PC-9 (cell line): ENCODE results near the gene CACHD1. TPM values are rescaled to one million over a fixed set of nuclear protein-coding genes. Genes with fewer than 3 reads are reported as not detected.

ENCODE experiments used
- BruUV-seq: library from RNA; stranded (reverse); fragments of 400-500 nt; replicated peaks from 2 replicates; lab custom pipeline; 2021; lab: Mats Ljungman, UMichigan
- CTCF ChIA-PET: fragments of 300-600 bp; sonication (Branson Sonifier 250); formaldehyde crosslinking; loops from one replicate; lab custom pipeline; 2022; ENCODE audit warnings: antibody characterized with exemption; lab: Charles Lee
- POLR2A ChIA-PET: fragments of 300-600 bp; sonication (Branson Sonifier 250); formaldehyde crosslinking; loops from one replicate; lab custom pipeline; 2022; ENCODE audit warnings: antibody characterized with exemption; ENCODE audit not compliant: unreplicated experiment; lab: Charles Lee
- DNase-seq, 2 experiments: peaks; one replicate each; pipeline versions ENCODE4 v3.0.0 to v3.0.0-alpha.2; 2015 to 2022; ENCODE audit warnings: mixed read lengths in 1 of 2
- H2AFZ ChIP-seq: fragments of 200-600 bp; sonication (generic); 2 replicates; pipeline ENCODE4 v1.8.1; 2017; ENCODE audit warnings: antibody characterized with exemption
- H3F3A ChIP-seq: fragments of 200-600 bp; sonication (generic); 2 replicates; pipeline ENCODE4 v1.8.1; 2017; ENCODE audit warnings: antibody characterized with exemption, mild to moderate bottlenecking, low read depth; ENCODE audit not compliant: insufficient read depth
- H3K27ac ChIP-seq: fragments of 200-600 bp; sonication (generic); 2 replicates; pipeline ENCODE4 v1.6.1; 2016; ENCODE audit warnings: mixed run types
- H3K27me3 ChIP-seq: fragments of 200-600 bp; sonication (generic); 2 replicates; pipeline ENCODE4 v1.6.1; 2016; ENCODE audit warnings: low read depth, mixed run types; ENCODE audit not compliant: insufficient read depth
- H3K36me3 ChIP-seq: fragments of 200-600 bp; sonication (generic); 2 replicates; pipeline ENCODE4 v1.6.1; 2016; ENCODE audit warnings: low read depth, mixed run types
- H3K4me1 ChIP-seq: fragments of 200-600 bp; sonication (generic); replicated peaks from 2 replicates; pipeline ENCODE4 v1.6.1; 2016; ENCODE audit warnings: mixed run types; ENCODE audit not compliant: insufficient read depth
- H3K4me2 ChIP-seq: fragments of 200-600 bp; sonication (generic); 2 replicates; pipeline ENCODE4 v1.6.1; 2017; ENCODE audit warnings: mixed run types
- H3K4me3 ChIP-seq: fragments of 200-600 bp; sonication (generic); 2 replicates; pipeline ENCODE4 v1.6.1; 2016; ENCODE audit warnings: mixed run types
- H3K79me2 ChIP-seq: fragments of 200-600 bp; sonication (generic); 2 replicates; pipeline ENCODE4 v1.6.1; 2017; ENCODE audit warnings: low read depth, mixed run types
- H3K9me2 ChIP-seq: fragments of 200-600 bp; sonication (generic); 2 replicates; pipeline ENCODE4 v1.8.1; 2017; ENCODE audit warnings: mild to moderate bottlenecking; ENCODE audit not compliant: insufficient read depth
- H3K9me3 ChIP-seq: fragments of 200-600 bp; sonication (generic); 2 replicates; pipeline ENCODE4 v1.8.1; 2016; ENCODE audit warnings: low read depth; ENCODE audit not compliant: insufficient read depth
- H4K20me1 ChIP-seq: fragments of 200-600 bp; sonication (generic); 2 replicates; pipeline ENCODE4 v1.8.1; 2017; ENCODE audit not compliant: insufficient read depth
- CTCF ChIP-seq: fragments of 200-600 bp; sonication (generic); conservative IDR thresholded peaks from 2 replicates; pipeline ENCODE4 v1.6.1; 2017; ENCODE audit warnings: mixed run types, antibody characterized with exemption, mild to moderate bottlenecking, moderate library complexity
- EZH2 ChIP-seq: fragments of 200-600 bp; sonication (generic); IDR thresholded peaks from 2 replicates; pipeline ENCODE4 v1.8.0; 2017; ENCODE audit warnings: antibody characterized with exemption, low read depth
- intact Hi-C: fragments of 100-400 bp; cut with micrococcal nuclease; formaldehyde crosslinking; loops from one replicate; pipeline ENCODE4 v1.10.0; 2022; ENCODE audit not compliant: unreplicated experiment
- total RNA-seq: library from RNA; stranded (reverse); gene quantifications from 2 replicates; pipeline ENCODE4 v1.2.3, GENCODE V29; 2021

CACHD1 gene
- total RNA-seq, 1 experiment from 2014 or later: 3.1 TPM

DNA sequence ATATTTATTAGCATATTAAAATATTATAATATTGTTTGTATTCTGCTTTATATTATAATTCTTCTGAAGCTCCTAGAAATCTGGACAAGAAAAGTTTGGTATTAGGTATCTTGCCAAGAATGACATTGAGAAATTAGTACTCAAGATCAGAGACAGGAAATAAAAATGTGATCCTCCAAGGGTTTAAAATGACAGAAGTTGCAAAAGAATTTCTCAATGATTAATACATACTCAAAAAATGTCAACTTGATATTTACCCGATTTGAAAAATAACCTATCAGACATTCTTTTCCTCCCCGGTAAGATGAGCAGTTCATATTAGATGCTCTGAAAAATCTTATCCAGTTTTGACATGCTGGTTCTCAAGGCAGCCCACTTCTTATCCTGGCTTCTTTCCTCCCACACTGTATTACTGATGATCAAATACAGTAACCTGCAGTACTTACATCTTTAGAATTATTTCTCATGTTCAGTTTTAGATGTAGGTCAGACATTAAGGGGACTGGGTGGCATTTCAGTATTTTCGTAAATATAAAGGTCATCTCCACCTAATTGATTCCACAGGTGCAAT is 55.3 kb downstream of the CACHD1 start:
- no peak for DNase-seq
- H3K9me3 ChIP-seq: 0 out of 2 replicates have a peak, but pooled peaks cover 4% of the 10 kb centered on the region
- no peaks in the 10 kb centered on the region for H3K27me3 ChIP-seq
- H2AFZ ChIP-seq: no peak overlapping the region
- H3K36me3 ChIP-seq: no peaks in the 10 kb centered on the region
- POLR2A ChIA-PET: no interaction called here
- TF ChIP-seq EZH2 (no peak), CTCF (no peak)
- H3K4me3 ChIP-seq: no peak overlapping the region
- CTCF ChIA-PET: no interaction called here
- no peaks in the 10 kb centered on the region for H3K79me2 ChIP-seq
- intact Hi-C loops: no loop called here
- H3K27ac ChIP-seq: no peak overlapping the region
- H3K4me2 ChIP-seq: no peak overlapping the region
- H3K9me2 ChIP-seq: no peaks in the 10 kb centered on the region; the same call in 1 of the 2 replicates
- H3F3A ChIP-seq: no peaks in the 10 kb centered on the region
- no TSS peak for BruUV-seq
- H4K20me1 ChIP-seq: no peaks in the 10 kb centered on the region
- H3K4me1 ChIP-seq: no peaks in the 10 kb centered on the region

DNA sequence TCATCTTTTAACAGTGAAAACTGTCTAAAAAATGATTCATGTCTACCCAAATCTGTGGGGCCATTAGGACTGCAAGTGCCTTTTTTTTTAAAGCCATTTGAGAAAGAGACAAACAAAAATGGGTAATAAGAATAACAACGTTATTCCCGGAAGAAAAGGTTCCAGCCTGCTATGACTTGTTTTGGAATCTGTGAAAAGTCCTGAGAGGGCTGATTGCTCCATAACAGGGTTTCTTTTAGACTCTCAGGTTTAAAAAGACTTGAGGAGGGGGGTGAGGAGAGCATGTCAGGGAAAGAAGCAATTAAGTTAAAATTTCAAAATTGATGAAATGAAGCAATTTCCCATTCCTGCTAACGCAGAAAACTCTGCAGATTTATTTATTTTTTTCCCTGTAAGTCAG is 56.4 kb downstream of the CACHD1 start:
- DNase-seq: no peak
- TF ChIP-seq EZH2 (no peak), CTCF (no peak)
- H3K4me3 ChIP-seq: no peak overlapping the region
- H3K27me3 ChIP-seq: no peaks in the 10 kb centered on the region
- no peaks in the 10 kb centered on the region for H3K4me1 ChIP-seq
- H3K9me2 ChIP-seq: no peaks in the 10 kb centered on the region; the same call in 1 of the 2 replicates
- CTCF ChIA-PET: no interaction called here
- H3F3A ChIP-seq: no peaks in the 10 kb centered on the region
- no peaks in the 10 kb centered on the region for H3K9me3 ChIP-seq
- BruUV-seq: no TSS peak
- H4K20me1 ChIP-seq: no peaks in the 10 kb centered on the region
- POLR2A ChIA-PET: no interaction called here
- H3K27ac ChIP-seq: no peak overlapping the region
- no peak overlapping the region for H3K4me2 ChIP-seq
- H2AFZ ChIP-seq: no peak overlapping the region
- no peaks in the 10 kb centered on the region for H3K79me2 ChIP-seq
- H3K36me3 ChIP-seq: no peaks in the 10 kb centered on the region
- intact Hi-C loops: no loop called here

- Histone ChIP-seq H3K4me1 (no peaks in the 10 kb centered on the region), H2AFZ (no peak overlapping the region), H3K79me2 (no peaks in the 10 kb centered on the region), H3K4me2 (no peak overlapping the region), H3K4me3 (no peak overlapping the region), H3K36me3 (no peaks in the 10 kb centered on the region), H3K9me2 (no peaks in the 10 kb centered on the region; the same call in 1 of the 2 replicates), H3K27me3 (no peaks in the 10 kb centered on the region), H3K9me3 (no peaks in the 10 kb centered on the region), H3K27ac (no peak overlapping the region), H3F3A (no peaks in the 10 kb centered on the region), H4K20me1 (no peaks in the 10 kb centered on the region)
- TF ChIP-seq CTCF (no peak), EZH2 (no peak)
- no peak for DNase-seq
- no TSS peak for BruUV-seq
- intact Hi-C loops: no loop called here
- POLR2A ChIA-PET: no interaction called here
- CTCF ChIA-PET: no interaction called here
Observed at GRCh38 chr1:64527165-64527564, 57.2 kb downstream of the CACHD1 start.
